HuH-7 (cell line): ENCODE data around the gene USP34.
A peak's percentile ranks its signal among the peaks of the same experiment; 100 is the strongest.
"Not testable (repeated sequence)": the region's sequence is repeated elsewhere in the genome, so short reads cannot be mapped to it uniquely, and the experiment has no call there.

Experiments used
- DNase-seq: peaks from one replicate; pipeline ENCODE4 v3.0.0; 2011; ENCODE audit warnings: low spot score

The USP34 gene

DNA sequence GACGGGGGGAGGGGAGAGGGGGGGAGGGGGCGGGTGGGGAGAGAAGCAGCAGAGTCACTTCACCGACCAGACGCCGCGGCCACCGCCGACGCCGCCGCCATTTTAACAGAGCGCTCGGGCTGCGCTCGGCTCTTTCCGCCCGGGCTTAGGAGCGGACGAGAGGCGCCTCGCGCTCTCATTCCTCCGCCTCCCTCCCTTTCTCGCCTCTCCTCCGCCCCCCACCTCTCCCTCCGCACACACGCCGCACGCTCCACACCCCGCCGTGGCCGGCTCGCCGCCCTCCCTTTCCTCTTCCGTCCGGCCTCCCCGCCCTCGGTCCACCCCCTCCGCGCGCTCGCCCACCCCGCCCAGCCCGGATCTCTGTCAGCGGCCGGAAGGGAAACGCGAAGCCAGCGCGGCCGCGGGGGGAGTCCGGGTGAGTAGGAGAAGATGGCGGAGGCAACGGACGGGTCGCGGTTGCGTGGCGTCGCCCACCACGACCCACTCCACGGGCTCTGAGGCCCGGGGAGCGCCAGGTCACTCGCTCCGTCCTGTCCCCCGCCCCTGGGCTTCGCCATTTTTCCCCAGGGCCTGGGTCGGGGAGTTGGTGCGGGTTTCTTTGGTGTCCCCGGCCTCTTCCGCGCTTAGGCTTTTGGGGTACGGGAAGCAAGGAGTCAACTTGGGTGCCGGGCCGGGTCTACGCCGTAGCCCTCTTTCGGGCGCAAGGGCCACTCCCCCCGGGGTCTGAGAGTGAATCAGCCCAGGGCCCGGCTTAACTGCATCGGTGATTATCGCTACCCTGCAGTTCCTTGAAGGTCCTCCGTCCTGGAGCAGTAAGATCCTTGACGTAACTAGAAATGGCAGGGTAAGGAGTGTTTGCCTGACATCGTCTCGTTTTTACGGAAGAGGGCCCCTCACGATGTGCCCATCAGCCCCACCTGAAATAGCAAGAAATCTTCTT is at the start of gene USP34:
TSS of gene USP34 (minus strand) at position 123 of the 940 bp plus-strand sequence. CDS start 395 bp downstream, outside the sequence.
- peak; percentile 84 for DNase-seq

DNA sequence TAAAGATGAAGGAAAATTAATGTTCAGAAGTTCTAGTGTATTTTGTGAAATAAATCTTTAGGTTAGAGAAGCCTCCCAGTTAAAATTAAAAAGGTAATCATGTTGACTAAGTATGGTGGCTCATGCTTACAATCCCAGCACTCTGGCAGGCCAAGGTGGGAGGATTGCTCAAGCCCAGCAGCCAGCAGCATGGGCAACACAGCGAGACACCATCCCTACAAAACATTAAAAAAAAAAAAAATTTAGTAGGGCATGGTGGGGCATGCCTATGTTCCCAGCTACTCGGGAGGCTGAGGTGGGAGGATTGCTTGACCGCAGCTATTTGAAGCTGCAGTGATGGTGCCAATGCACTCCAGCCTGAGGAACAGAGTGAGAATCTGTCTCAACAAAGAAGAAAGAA is 49.4 kb upstream of the USP34 start:
- no peak for DNase-seq

- no peak for DNase-seq
Measured at GRCh38 chr2:61512768-61513398, 42.0 kb upstream of the USP34 start.

- peak; percentile 14 for DNase-seq
Measured at GRCh38 chr2:61510674-61511671, 40.1 kb upstream of the USP34 start.

- no peak for DNase-seq
Measured at GRCh38 chr2:61504949-61505348, 34.1 kb upstream of the USP34 start.

DNA sequence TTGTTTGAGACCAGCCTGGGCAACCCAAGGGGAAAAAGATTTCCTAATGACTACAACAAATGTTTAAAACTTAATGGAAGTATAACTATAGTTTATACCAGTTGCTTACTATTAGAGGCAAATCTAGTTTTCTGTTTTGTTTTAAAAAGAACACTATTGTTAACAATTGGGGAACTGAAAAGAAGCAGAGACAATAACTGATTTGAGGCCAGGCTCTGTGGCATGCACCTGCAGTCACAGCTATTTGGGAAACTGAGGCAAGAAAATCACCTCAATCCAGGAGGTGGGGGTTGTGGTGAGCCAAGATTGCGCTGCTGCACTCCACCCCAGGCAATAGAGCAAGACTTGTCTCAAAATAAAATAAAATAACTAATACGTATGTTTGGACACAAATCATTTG is 28.2 kb upstream of the USP34 start:
- no peak for DNase-seq

- no peak for DNase-seq
Measured at GRCh38 chr2:61493523-61493942, 22.6 kb upstream of the USP34 start.

DNA sequence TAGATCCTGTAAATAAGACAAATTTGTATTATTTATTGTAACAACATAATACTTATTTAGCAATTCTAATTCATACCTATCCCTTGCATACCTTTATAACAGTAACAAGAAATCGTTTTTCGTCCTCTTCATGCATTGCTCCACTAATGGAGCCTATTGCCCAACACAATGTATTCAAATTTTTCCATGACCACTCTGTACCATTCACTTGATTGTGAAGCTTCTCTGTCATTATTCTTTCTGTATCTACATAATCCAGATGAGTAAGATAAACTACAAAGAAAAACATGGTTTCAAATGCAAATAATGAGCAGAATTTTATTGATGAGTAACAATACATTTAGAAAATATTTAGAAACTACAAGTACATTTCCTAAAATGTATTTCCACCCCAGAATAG is 21.6 kb upstream of the USP34 start:
- no peak for DNase-seq

- no peak for DNase-seq
Measured at GRCh38 chr2:61485281-61485680, 14.4 kb upstream of the USP34 start.

GRCh38 chr2:61478086-61478485 is 7.2 kb upstream of the USP34 start:
- no peak for DNase-seq

DNA sequence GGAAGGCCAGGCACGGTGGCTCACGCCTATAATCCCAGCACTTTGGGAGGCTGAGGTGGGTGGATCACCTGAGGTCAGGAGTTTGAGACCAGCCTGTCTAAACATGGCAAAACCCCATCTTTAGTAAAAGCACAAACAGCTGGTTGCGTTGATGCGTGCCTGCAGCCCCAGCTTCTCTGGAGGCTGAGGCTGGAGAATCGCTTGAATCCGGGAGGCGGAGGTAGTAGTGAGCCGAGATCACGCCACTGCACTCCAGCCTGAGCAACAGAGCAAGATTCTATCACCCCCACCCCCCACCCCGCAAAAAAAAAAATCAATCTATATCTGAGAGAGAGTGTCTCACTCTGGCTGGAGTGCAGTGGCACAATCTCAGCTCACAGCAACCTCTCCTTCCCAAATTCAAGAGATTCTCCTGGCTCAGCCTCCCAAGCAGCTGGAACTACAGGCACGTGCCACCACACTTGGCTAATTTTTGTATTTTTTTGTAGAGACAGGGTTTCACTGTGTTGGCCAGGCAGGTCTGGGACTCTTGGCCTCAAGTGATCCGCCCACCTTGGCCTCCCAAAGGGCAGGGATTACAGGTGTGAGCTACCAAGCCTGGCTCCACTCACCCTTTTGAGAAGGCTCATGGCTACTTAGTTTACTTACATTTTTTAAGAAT is 6.2 kb upstream of the USP34 start:
- DNase-seq = not testable (repeated sequence)

DNA sequence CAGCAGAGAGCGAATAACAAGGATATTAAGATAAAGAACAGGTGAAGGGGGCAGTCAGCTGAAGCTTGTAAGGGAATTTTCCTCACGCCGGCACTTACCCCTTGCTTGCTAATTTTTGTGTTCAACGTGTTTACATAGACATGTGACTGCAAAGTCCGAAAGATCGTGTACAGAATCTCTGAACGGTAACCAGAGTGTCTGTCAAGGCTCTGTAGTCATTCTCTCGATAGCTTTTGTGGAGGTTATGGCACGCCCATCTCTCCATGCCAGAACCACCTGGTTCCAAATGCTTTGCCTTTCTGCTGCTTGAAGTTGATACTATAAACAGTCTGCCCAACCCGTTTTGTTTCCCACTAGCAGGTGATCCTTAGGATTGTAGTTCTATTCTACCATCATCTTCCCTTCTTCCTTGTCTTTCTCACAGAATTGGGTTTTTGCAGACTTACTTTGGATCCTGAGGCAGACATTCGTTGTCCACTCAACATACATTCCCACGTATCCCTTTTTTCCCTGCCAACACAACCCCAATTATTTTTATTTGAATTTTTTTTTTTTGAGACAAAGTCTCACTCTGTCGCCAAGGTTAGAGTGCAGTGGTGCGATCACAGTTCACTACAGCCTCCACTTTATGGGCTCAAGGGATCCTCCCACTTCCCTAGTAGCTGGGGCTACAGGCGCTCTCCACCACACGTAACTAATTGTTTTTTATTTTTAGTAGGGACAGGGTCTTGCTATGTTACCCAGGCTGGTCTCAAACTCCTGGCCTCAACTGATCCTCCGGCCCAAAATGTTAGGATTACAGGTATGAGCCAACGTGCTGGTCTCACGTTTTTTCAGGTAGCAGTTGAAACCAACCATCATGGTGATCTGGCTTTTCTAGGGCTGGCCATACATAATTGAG is 1.3 kb upstream of the USP34 start:
- DNase-seq = peak; percentile 26

- peak; percentile 82 for DNase-seq
Measured at GRCh38 chr2:61470122-61470951, 550 bp downstream of the USP34 start.

DNA sequence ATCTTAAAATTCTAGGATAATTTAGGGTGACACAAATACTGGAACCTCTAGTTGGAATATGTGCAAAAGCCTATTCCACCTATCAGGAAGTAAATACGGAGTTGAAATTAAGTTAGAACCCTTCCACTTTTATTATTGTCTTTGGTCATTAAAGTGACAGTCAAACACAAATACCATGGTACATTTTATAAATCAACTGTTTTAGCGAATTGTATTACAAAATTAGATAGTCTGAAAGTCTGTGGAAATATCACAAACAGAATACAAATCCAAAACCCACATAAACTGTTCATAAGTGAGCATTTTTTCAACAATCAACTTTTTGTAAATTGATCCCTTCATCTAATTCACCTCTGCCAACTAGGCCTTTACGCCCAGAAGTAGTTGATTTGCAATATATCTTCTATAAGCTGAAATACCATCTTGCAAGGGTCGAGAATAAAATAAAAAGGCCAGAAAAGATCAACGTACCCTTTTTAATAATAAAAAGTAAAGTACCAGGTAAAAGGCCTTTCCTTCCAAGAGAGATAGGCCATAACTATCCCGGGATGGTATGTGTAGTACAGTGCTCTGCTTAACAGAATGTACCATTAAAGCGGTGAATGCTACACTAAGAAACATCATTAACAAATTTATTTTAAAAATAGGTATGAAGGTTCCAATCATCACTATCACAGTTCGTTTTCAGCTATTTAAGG is 1.3 kb downstream of the USP34 start:
- DNase-seq = no peak

DNA sequence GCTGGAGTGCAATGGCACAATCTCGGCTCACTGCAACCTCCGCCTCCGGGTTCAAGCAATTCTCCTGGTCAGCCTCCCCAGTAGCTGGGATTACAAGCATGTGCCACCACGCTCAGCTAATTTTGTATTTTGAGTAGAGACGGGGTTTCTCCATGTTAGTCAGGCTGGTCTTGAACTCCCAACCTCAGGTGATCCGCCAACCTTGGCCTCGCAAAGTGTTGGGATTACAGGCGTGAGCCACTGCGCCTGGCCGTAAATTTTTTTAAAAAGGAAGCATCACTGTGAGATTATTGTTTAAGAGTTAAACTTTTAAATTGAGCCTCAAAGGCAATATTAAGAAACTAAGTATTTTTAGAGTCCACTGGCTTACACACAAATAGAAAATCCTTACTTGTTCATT is 2.7 kb downstream of the USP34 start:
- DNase-seq = not testable (repeated sequence)

DNA sequence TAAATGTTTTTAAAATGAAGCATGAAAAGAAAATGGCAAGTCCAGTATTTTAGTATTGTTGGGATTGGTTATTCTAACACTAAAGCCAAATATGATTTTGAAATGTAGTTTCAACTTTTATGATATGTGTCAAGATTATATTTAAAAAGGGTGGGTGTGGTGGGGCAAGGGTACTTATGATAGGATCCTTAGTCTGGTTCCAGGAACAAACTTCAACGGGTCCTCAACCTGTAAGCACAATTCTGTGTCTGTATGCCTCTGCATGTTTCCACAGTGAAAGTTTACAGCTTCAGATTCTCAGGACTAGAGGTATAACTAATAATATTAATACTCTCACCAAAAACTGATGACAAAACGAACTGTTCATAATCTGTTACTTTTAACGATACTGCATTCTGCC is 5.8 kb downstream of the USP34 start:
- DNase-seq = no peak

DNA sequence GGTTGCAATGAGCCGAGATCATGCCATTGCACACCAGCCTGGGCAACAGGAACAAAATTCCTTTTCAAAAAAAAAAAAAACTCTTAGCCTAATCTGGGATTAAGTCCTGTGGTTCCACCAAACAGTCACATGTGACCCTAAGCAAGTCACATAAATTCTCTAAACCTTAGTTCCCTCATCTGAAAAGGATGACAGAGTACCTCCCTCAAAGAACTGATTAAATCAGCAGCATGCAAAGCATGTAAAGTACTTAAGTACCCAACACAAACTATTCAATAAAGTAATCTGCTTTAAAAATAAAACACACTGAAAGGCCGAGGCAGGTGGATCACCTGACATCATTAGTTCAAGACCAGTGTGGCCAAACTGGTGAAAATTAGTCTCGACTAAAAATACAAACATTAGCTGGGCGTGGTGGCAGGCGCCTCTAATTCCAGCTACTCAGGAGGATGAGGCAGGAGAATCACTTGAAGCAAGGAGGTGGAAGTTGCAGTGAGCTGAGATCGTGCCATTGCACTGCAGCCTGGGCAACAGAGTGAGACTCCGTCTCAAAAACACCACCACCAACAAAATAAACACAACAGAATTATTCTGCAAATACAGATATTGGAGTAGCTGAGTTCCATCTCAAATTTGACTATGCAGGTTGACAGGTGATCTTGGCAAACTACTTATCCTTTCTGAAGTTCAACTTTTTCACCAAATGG is 7.0 kb downstream of the USP34 start:
- no peak for DNase-seq

GRCh38 chr2:61461404-61461803 is 9.5 kb downstream of the USP34 start:
- DNase-seq = no peak
